ENCODE results near the gene ITK. TPM values are rescaled to one million over a fixed set of nuclear protein-coding genes. Genes with fewer than 3 reads are reported as not detected.

ITK gene
- total and polyA plus RNA-seq, 4 donors: 0.35 to 1.5 (median 0.43) TPM

- TF ChIP-seq REST (IDR thresholded peaks at IDR 0.05): no peak
- TF ChIP-seq JUND (IDR thresholded peaks at IDR 0.05): no peak
- TF ChIP-seq NR2F2 (IDR thresholded peaks at IDR 0.05): no peak
- TF ChIP-seq RXRA (IDR thresholded peaks at IDR 0.05): no peak
- no peak for TF ChIP-seq FOXA1 (IDR thresholded peaks at IDR 0.05)
- TF ChIP-seq GABPA (IDR thresholded peaks at IDR 0.05 in 1 of 2, conservative IDR thresholded peaks at IDR 0.05 in 1 of 2): no peak
- no peak for TF ChIP-seq ATF3 (IDR thresholded peaks at IDR 0.05)
- TF ChIP-seq RAD21 (IDR thresholded peaks at IDR 0.05): no peak
- no peak for TF ChIP-seq TAF1 (conservative IDR thresholded peaks at IDR 0.05)
- no peak for TF ChIP-seq HNF4G (IDR thresholded peaks at IDR 0.05)
Measured at GRCh38 chr5:157270771-157271170, 90.1 kb downstream of the ITK start (continued).

GRCh38 chr5:157271740-157272271 is 91.2 kb downstream of the ITK start:
- Histone ChIP-seq H3K4me3 (ENCODE audit: low read depth in 1 of 3, low read length in 3 of 3) (no peak overlapping the region), H3K27ac (ENCODE audit: low read depth in 1 of 2, low read length in 2 of 2) (peak overlapping the region; percentile 25 to 70), H3K4me1 (ENCODE audit: control insufficient read depth in 4 of 4, insufficient read depth in 4 of 4, low read length in 3 of 4) (peaks cover 2 to 7% (median 4%) of the 10 kb centered on the region in 4 donors), H3K27me3 (ENCODE audit: control insufficient read depth in 4 of 4, insufficient read depth in 4 of 4, low read length in 3 of 4) (no peaks in the 10 kb centered on the region), H3K9me3 (ENCODE audit: control insufficient read depth in 4 of 4, low read length in 3 of 4) (no peaks in the 10 kb centered on the region), H3K9ac (ENCODE audit: low read depth in 1 of 2, low read length in 2 of 2) (no peak overlapping the region), H3K36me3 (ENCODE audit: control insufficient read depth in 4 of 4, insufficient read depth in 3 of 4, low read depth in 1 of 4, low read length in 3 of 4) (no peaks in the 10 kb centered on the region)
- DNase-seq (ENCODE audit: low spot score): no peak
- TF ChIP-seq REST (IDR thresholded peaks at IDR 0.05) (no peak), HNF4G (IDR thresholded peaks at IDR 0.05) (no peak), SP1 (IDR thresholded peaks at IDR 0.05) (no peak), ZBTB33 (IDR thresholded peaks at IDR 0.05) (no peak), TAF1 (conservative IDR thresholded peaks at IDR 0.05) (no peak), GABPA (IDR thresholded peaks at IDR 0.05 in 1 of 2, conservative IDR thresholded peaks at IDR 0.05 in 1 of 2) (no peak), FOXA1 (IDR thresholded peaks at IDR 0.05) (no peak), JUND (IDR thresholded peaks at IDR 0.05) (no peak), EGR1 (IDR thresholded peaks at IDR 0.05; ENCODE audit: low read depth in 2 of 2) (no peak)
- 80% methylated on average over 12 of the region's 12 CpGs for WGBS
